Non-pigmented ciliary epithelial cell (primary cell): Measurements from ENCODE around the gene ATP10A.

Experiments
- DNase-seq: peaks from one replicate; pipeline ENCODE4 v3.0.0-alpha.2; 2010; ENCODE audit warnings: low read depth

Gene ATP10A

GRCh38 chr15:25679492-25679891 lies 183.6 kb downstream of the ATP10A start:
- DNase-seq, result no peak

- no peak for DNase-seq
These were observed 184.6 kb downstream of the ATP10A start for GRCh38 chr15:25678500-25678855.

DNA sequence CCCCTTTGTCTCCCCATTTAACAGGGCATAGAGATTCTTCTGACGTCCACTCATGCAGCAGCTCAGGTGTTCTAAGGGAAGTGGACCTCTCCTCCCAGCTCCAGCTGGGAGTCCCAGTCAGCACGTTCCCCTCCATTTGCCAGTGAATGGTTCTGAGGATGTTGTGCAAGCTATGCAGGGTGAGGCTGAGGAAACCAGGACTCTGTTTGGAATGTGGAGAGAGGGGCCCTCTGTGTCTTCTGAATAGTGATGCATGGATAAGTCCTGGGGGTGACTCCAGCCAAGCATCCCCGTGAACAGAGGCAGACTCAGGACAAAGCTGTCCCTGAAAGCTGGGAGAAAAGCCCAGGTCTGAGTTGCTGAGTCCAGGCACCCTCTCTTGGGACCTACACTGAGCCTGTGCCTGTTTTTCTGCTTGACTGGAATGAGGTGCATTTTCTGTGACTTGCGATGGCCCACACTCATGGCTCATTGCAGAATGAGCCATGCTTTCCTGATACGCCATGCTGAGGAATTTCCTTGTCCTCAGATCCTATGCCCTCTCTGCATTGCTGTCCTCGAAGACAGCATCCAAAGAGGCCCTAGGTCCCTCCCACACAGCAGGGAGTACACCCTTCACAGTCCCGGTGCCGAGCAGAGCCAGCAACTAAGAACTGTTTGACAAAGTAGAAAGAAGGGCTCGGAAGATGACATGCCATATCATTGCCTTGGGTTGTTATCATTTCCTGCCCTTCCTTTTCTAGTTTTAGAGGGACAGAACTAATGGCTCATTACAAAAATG lies 185.2 kb downstream of the ATP10A start:
- no peak for DNase-seq

- no peak for DNase-seq
These were observed 187.1 kb downstream of the ATP10A start for GRCh38 chr15:25676070-25676469.

- no peak for DNase-seq
These were observed 187.7 kb downstream of the ATP10A start for GRCh38 chr15:25675396-25675795.

DNA sequence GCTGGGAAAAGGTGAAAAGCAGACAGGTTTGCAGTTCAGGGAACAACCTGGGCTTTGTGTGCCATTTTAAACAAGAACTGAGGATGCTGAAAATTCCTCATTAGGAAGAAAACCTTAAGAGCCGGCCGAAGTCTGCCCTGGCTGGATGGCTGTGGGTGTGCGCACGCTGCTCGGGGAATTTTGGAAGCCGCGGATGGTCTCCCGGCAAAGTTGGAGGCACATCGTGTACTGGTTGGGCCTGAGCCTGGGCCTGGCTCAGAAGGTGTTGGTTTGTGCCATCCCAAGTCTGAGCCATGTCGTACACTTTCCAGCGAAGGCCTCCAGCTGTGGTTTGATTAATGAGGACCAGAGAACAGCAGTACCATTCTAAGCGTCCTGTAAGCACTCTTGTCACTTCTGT lies 188.2 kb downstream of the ATP10A start:
- DNase-seq, result no peak

- no peak for DNase-seq
These were observed 189.2 kb downstream of the ATP10A start for GRCh38 chr15:25673972-25674371.

DNA sequence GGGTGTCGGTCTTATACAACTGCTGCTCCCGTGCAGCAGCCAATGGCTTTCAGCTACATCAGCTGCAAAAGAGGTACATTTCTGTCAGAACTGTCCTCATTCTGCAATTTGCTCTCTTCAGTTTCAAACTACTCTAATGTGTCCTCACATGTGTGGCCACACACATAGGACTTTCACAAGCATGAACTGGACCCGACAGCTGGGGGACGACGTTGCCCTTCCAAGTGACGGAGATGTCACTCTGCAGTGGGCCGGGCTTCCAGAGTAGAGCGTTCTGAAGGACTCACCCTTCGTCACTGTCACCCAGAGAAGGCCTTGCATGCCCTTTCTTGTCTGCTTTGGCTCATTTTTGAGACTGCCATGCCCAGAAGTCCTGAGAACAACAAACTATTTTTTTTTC lies 189.8 kb downstream of the ATP10A start:
- no peak for DNase-seq

DNA sequence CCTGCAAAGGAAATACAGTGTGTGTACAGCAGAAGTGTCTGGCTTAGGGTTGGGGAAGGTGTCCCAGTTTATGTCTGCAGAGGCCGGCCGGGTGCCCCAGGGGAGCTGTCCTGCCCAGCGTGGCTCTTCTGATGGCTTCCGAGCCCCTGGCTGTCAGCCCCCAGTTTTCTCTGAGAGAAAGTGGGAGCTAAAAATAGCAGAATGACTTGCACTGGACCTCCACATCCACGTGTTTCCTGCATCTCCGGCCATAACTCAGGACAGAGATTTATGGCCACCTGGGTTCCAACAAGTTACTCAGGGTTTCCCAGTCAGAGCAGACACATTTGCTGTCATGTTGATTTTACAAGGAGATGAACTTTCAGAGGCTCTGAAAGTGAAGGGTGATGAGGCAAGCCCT lies 192.0 kb downstream of the ATP10A start:
- no peak for DNase-seq

GRCh38 chr15:25670621-25671020 lies 192.5 kb downstream of the ATP10A start:
- DNase-seq, result no peak

DNA sequence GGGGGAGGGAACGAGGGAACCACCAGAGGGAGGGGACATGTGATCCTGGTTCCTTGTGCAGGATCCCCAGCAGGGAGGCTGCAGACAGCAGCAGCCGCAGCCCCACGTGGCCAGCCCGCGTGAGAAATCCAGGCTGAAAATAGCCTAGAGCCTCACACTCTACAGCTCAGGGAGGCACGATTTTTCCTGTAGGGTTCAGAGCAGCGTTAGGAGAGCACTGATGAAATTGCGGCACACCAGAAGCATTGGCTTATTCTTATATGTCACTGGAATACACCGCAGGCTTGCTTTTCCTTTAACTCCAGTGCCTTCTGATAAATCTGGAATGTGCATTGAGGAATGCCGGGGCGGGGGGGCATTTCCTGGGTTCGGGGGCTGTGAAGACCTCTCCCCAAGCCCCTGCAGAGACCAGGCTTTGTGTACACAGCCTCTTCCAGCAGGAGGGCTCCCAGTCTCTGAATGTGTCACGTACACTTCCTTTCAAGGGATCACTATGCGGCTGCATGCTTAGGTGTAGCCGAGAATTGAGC lies 193.0 kb downstream of the ATP10A start:
- DNase-seq, result no peak

GRCh38 chr15:25668901-25669300 lies 194.2 kb downstream of the ATP10A start:
- DNase-seq, result no peak

GRCh38 chr15:25668236-25668795 lies 194.8 kb downstream of the ATP10A start:
- no peak for DNase-seq

DNA sequence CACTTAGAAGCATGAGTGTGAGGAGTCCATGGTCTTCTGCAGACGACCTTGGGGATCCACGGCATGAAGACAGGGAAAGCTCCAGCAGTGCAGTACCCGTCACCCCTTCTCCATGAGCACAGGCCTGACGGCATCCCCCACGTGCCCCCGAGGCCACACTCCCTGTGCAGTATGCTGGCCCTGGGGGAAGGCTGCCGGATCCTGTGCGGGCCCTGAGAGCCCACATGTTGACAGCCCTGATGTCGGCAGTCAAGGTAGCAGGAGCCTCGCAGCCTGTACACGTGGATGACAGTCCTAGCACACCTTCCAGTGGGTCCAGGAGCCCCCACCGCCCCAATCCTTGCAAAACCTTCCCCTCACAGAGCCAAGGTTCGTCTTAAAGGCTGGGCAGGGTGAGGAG lies 195.3 kb downstream of the ATP10A start:
- DNase-seq, result no peak

DNA sequence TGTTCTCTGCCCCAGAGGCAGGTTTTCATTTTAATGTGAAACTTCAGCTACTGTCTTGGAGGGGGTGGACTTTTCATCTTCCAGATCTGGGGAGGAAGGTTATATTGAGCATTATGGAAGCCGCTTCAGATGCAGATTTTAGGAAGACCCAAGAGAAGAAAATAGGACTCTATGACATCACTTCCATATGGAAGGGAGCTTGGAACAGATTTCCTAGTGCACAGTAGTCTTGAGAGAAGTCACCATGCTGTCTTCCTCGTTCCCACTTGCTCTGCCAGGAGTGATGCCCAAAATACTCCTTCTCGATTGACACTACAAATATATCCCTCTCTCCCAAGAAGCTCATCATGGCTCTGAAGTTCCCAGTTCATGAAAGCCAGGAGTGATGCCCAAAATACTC lies 197.2 kb downstream of the ATP10A start:
- DNase-seq, result no peak

DNA sequence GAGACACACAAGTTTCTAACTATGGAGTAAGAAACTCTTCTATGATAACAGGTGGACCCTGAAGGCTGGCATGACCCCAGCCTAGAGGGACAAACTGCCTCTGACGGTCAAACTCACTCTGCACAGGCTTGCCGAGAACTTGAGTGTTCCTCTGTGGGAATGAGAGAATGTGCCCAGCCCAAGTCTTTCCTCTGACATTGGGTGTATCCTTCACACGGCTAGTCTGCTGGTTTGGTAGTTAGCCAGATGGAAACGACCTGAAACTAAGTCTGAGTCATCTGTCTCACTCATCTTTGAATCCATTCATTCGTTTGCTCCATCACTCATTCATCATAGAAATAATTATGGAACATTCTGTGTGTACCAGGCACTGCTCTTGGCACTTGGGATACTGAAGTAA lies 198.4 kb downstream of the ATP10A start:
- DNase-seq, result no peak

- no peak for DNase-seq
These were observed 199.6 kb downstream of the ATP10A start for GRCh38 chr15:25663515-25663914.

DNA sequence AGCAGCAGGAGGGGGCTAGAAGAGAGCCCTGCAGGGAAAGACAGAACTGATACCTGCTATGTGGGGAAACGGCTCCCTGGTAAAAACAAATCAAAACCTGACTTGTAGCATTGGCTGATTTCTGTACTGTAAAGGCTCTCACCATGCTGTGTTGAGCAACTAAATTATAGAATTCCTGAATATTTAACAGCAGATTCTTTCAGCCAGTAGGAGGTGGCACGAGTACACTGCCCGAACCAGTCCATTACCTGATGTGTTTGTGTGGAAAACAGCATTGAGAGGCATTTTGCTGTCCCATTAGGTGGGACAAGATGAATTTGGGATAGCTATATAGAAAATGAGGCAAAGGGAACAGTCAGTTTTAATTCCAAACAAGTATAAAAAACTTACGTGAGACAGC lies 201.2 kb downstream of the ATP10A start:
- DNase-seq, result no peak

DNA sequence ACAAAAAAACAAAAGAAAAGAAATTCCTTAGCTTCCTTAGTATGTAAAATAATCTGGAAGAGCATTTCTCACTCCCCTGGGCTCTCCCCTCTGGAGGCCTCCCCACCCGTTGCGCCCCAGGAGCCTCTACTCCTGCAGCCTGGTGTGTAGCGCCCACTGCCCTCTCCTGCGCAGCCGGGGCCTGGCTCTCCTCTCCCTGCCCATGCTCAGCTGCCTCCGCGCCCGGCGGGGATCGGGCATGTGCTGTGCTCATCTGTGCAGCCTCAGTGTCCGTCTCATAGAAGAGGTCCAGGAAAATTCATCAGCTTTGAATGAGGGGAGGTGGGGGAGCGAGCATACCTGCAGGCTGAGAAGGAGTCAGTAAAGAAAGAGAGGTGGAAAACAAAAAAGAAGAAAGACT lies 203.9 kb downstream of the ATP10A start:
- DNase-seq, result no peak

DNA sequence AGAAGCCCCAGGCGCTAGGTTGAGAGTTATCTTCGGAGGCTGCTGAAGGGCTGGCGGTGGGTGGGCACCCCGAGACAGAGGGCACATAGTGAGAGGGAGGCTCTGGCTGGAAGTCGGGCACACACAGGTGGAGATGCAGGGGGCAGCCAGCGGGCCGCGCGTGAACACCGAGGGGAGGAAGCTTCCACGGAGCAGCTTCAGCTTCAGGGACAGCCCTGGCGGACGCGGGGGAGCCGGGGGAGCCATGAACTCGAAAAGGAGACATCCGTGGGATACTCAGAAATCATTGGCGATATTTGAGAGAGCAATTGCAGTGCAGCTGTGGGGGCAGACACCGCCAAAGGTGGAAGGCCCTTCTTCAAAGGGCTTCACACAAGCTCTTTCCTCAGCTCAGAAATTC lies 204.6 kb downstream of the ATP10A start:
- no peak for DNase-seq

DNA sequence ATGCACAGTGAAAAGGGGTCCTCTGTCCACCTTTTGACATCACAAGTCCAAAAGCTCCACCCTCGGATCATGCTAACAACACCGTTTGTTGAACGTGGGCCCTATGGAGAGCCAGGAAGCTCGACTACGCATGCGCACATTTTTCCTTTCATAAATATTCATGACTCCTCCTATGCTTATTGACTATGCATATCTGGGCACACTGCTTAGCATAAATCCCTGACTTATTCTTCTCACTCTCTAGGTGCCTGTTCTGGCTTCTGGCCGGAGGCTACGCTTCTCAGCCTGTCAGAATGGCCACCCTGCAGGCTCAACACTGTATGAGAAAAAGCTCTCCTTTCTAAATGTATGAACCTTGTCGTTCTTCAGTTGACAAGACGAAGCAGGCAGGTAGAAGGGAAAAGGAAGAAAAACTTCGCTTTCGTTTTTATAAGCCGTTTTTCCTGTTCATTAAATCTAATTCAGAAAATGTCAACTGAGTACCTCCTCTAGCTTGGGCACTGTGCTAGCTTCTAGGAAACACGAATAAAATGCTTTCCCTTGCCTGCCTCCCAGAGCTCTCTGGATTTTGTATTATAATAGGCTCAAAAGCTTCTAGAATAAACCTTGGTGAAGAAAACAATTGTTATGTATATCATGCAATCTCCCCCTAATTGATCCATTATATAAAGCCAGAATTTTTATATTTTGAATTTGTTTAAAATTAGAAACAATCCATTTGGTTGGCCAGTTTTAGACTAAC lies 207.7 kb downstream of the ATP10A start:
- DNase-seq, result no peak

DNA sequence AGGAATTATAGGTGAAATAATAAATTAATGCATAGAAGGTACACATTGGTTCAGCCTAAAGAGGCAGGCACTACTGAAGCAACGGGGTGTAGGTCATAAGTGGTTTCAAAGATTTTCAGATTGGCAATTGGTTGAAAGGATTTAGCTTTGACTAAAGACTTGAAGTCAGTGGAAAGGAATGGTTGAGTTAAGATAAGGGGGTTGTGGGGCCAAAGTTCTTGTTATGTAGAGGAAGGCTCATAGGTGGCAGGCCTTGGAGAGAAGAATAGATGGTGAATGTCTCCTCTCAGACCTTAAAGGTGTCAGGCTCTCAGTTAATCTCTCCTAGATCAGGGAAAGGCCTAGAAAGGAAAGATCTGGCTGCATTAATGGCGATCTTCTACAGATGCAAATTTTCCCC lies 209.8 kb downstream of the ATP10A start:
- DNase-seq, result no peak

- no peak for DNase-seq
These were observed 210.4 kb downstream of the ATP10A start for GRCh38 chr15:25652704-25653103.
